Keratinocyte (primary cell): ENCODE data around the gene SSPN. TPM values are rescaled to one million over a fixed set of nuclear protein-coding genes. Genes with fewer than 3 reads are reported as not detected.

Experiments
- DNase-seq: peaks from one replicate; pipeline ENCODE4 v3.0.0-alpha.2; 2011; ENCODE audit warnings: low read depth, missing footprints, low spot score
- FAIRE-seq: peaks from 2 replicates; lab custom pipeline; 2011; peaks lifted over from hg19 to GRCh38; lab: Jason Lieb, UNC
- H2AFZ ChIP-seq: 2 replicates; pipeline ENCODE4 v1.6.0; 2012; ENCODE audit warnings: low read length, control low read depth, inconsistent platforms; ENCODE audit not compliant: control insufficient read depth
- H3K27ac ChIP-seq: 2 replicates; pipeline ENCODE4 v1.5.1; 2011; ENCODE audit warnings: low read length; ENCODE audit not compliant: control insufficient read depth, insufficient read depth
- H3K27me3 ChIP-seq: 3 replicates; pipeline ENCODE4 v1.6.0; 2011; ENCODE audit warnings: low read length; ENCODE audit not compliant: control insufficient read depth, insufficient read depth; ENCODE audit errors: extremely low read depth
- H3K36me3 ChIP-seq, 2 experiments: 2 replicates in 1 of 2; 3 replicates in 1 of 2; pipeline ENCODE4 v1.5.1; 2011; ENCODE audit warnings: low read length in 2 of 2, mild to moderate bottlenecking in 1 of 2; ENCODE audit not compliant: control insufficient read depth in 2 of 2, insufficient read depth in 2 of 2; ENCODE audit errors: extremely low read depth in 1 of 2
- H3K4me1 ChIP-seq: 3 replicates; pipeline ENCODE4 v1.5.1; 2011; ENCODE audit warnings: low read length; ENCODE audit not compliant: control insufficient read depth, insufficient read depth; ENCODE audit errors: extremely low read depth
- H3K4me2 ChIP-seq: 3 replicates; pipeline ENCODE4 v1.6.0; 2011; ENCODE audit warnings: low read depth, low read length; ENCODE audit not compliant: control insufficient read depth, insufficient read depth; ENCODE audit errors: extremely low read depth
- H3K4me3 ChIP-seq, 3 experiments: fragments of 200-600 bp in 1 of 3; sonication (generic) in 1 of 3; 2 replicates in 2 of 3; 3 replicates in 1 of 3; pipeline ENCODE4 v1.5.1; 2011 to 2016; ENCODE audit warnings: low read length in 3 of 3, mild to moderate bottlenecking in 3 of 3, control low read depth in 2 of 3, inconsistent platforms in 1 of 3, low read depth in 1 of 3, mixed read lengths in 1 of 3, mixed run types in 1 of 3, moderate library complexity in 1 of 3; ENCODE audit not compliant: control insufficient read depth in 2 of 3, insufficient read depth in 2 of 3; ENCODE audit errors: extremely low read depth in 1 of 3
- H3K79me2 ChIP-seq: 2 replicates; pipeline ENCODE4 v1.6.0; 2012; ENCODE audit warnings: low read length; ENCODE audit not compliant: control insufficient read depth, insufficient read depth
- H3K9ac ChIP-seq: 3 replicates; pipeline ENCODE4 v1.6.0; 2011; ENCODE audit warnings: low read length; ENCODE audit not compliant: control insufficient read depth, insufficient read depth; ENCODE audit errors: extremely low read depth
- H3K9me1 ChIP-seq: 3 replicates; pipeline ENCODE4 v1.6.0; 2011; ENCODE audit warnings: low read length; ENCODE audit not compliant: control insufficient read depth, insufficient read depth; ENCODE audit errors: extremely low read depth
- H3K9me3 ChIP-seq: 2 replicates; pipeline ENCODE4 v1.5.1; 2012; ENCODE audit warnings: low read depth, low read length; ENCODE audit not compliant: control insufficient read depth
- H4K20me1 ChIP-seq: 3 replicates; pipeline ENCODE4 v1.6.0; 2011; ENCODE audit warnings: low read length; ENCODE audit not compliant: control insufficient read depth, insufficient read depth; ENCODE audit errors: extremely low read depth
- EZH2 ChIP-seq: IDR thresholded peaks from one replicate; pipeline ENCODE4 v1.6.1; 2012; ENCODE audit warnings: inconsistent platforms, mild to moderate bottlenecking, low read length, moderate library complexity
- dilution Hi-C: fragments of 300-500 bp; cut with MboI; formaldehyde crosslinking; loops from one replicate; pipeline ENCODE4 v1.7.0; 2020; ENCODE audit warnings: low sequenced_read_pairs; ENCODE audit not compliant: extremely low pct_ligation_motif_present
- polyA plus RNA-seq, 5 experiments: library from polyadenylated mRNA; depleted of rRNA in 3 of 5; stranded (reverse) in 3 of 5; stranded (forward) in 1 of 5; unstranded in 1 of 5; fragments of >200 nt; gene quantifications; 1 replicate in 1 of 5; 2 replicates in 3 of 5; 3 replicates in 1 of 5; pipeline versions ENCODE4 v1.2.1 to v1.2.3, GENCODE V29; 2011 to 2012; ENCODE audit warnings: missing spikeins in 2 of 5, low read depth in 1 of 5, low replicate concordance in 1 of 5
- TF ChIP-seq, protein P1 (sequence below), 3 experiments: IDR thresholded peaks in 1 of 3; conservative IDR thresholded peaks in 1 of 3; optimal IDR thresholded peaks in 1 of 3; 2 replicates in 2 of 3; 3 replicates in 1 of 3; pipeline versions ENCODE3 to v1.5.1; 2011; ENCODE audit warnings: low read length in 3 of 3, mild to moderate bottlenecking in 3 of 3, moderate library complexity in 2 of 3, control low read depth in 1 of 3, inconsistent platforms in 1 of 3; ENCODE audit not compliant: insufficient read depth in 2 of 3; ENCODE audit errors: extremely low read depth in 1 of 3

SSPN gene
- polyA plus RNA-seq, 1 donor (not counting 4 experiments of a cell fraction or from before 2014, with no cell fraction given), result 1.0 TPM

- dilution Hi-C loops, result no loop called here
- Histone ChIP-seq H3K4me1 (peaks cover 13% of the 10 kb centered on the region), H3K27ac (no peak overlapping the region), H3K9me1 (no peaks in the 10 kb centered on the region), H3K9me3 (no peaks in the 10 kb centered on the region), H3K79me2 (no peaks in the 10 kb centered on the region), H2AFZ (no peak overlapping the region), H3K9ac (no peak overlapping the region), H4K20me1 (no peaks in the 10 kb centered on the region), H3K27me3 (no peaks in the 10 kb centered on the region), H3K36me3 (no peaks in the 10 kb centered on the region), H3K4me3 (no peak overlapping the region), H3K4me2 (no peak overlapping the region)
- FAIRE-seq (no peak), DNase-seq (no peak)
- TF ChIP-seq, protein P1, sequence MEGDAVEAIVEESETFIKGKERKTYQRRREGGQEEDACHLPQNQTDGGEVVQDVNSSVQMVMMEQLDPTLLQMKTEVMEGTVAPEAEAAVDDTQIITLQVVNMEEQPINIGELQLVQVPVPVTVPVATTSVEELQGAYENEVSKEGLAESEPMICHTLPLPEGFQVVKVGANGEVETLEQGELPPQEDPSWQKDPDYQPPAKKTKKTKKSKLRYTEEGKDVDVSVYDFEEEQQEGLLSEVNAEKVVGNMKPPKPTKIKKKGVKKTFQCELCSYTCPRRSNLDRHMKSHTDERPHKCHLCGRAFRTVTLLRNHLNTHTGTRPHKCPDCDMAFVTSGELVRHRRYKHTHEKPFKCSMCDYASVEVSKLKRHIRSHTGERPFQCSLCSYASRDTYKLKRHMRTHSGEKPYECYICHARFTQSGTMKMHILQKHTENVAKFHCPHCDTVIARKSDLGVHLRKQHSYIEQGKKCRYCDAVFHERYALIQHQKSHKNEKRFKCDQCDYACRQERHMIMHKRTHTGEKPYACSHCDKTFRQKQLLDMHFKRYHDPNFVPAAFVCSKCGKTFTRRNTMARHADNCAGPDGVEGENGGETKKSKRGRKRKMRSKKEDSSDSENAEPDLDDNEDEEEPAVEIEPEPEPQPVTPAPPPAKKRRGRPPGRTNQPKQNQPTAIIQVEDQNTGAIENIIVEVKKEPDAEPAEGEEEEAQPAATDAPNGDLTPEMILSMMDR (optimal IDR thresholded peaks at IDR 0.05 in 1 of 3, IDR thresholded peaks at IDR 0.05 in 1 of 3, conservative IDR thresholded peaks at IDR 0.05 in 1 of 3; ENCODE audit: extremely low read depth in 1 of 3, insufficient read depth in 2 of 3, low read length in 3 of 3), result no peak
- TF ChIP-seq EZH2, result no peak
Measured at GRCh38 chr12:26229910-26230309, 34.5 kb downstream of the SSPN start.

GRCh38 chr12:26231470-26231869 lies 36.1 kb downstream of the SSPN start:
- Histone ChIP-seq H3K27me3 (no peaks in the 10 kb centered on the region), H3K79me2 (no peaks in the 10 kb centered on the region), H3K27ac (no peak overlapping the region), H2AFZ (no peak overlapping the region), H3K4me1 (peaks cover 6% of the 10 kb centered on the region), H3K4me2 (no peak overlapping the region), H4K20me1 (no peaks in the 10 kb centered on the region), H3K9me3 (no peaks in the 10 kb centered on the region), H3K4me3 (no peak overlapping the region), H3K36me3 (no peaks in the 10 kb centered on the region), H3K9ac (no peak overlapping the region), H3K9me1 (no peaks in the 10 kb centered on the region)
- no peak for TF ChIP-seq EZH2
- TF ChIP-seq, protein P1 (optimal IDR thresholded peaks at IDR 0.05 in 1 of 3, IDR thresholded peaks at IDR 0.05 in 1 of 3, conservative IDR thresholded peaks at IDR 0.05 in 1 of 3; ENCODE audit: extremely low read depth in 1 of 3, insufficient read depth in 2 of 3, low read length in 3 of 3), result no peak
- no peak for FAIRE-seq
- DNase-seq, result no peak
- dilution Hi-C loops, result no loop called here
